Activated gamma-delta T cell treated with anti-CD3 and anti-CD28 coated beads, Interleukin-2, amount 50 U/mL, for 16 hours (primary cell): ENCODE results near the gene HTR6.

Experiments
- DNase-seq: peaks from one replicate; pipeline ENCODE4 v3.0.0-alpha.2; 2020; ENCODE audit warnings: low read depth

HTR6 gene

GRCh38 chr1:19720973-19721372, 56.3 kb downstream of the HTR6 start:
- no peak for DNase-seq

GRCh38 chr1:19723874-19724273, 59.2 kb downstream of the HTR6 start:
- no peak for DNase-seq

- DNase-seq, result no peak
Observed at GRCh38 chr1:19725606-19726005, 60.9 kb downstream of the HTR6 start.

GRCh38 chr1:19728413-19729145, 63.9 kb downstream of the HTR6 start:
- DNase-seq, result no peak

DNA sequence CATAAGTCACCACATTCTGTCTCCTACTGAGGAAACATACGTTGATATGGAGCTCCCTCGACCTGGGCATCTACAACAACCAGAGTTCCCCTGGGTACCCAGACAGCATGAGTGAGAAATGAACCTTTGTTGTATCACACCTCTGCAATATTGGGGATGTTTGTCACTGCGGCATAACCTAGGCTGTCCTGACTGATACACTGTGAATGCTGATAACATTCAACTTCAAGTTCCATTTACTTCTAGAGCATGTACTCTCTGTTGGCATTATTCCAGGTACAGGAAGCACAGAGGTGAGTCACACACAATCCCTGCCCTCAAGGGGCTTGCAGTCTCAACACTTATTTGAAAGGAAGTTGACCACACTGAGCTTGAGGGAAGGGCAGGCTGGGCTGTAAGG, 65.6 kb downstream of the HTR6 start:
- DNase-seq, result no peak
